BJ (cell line): ENCODE data around the gene IFIT2. TPM values are rescaled to one million over a fixed set of nuclear protein-coding genes. Genes with fewer than 3 reads are reported as not detected.

Experiments used
- CTCF ChIA-PET: fragments of 350-600 bp; formaldehyde crosslinking; extraction: SDS; loops from one replicate; lab custom pipeline; 2021; ENCODE audit warnings: antibody characterized with exemption, inconsistent platforms; lab: Yijun Ruan, JAX
- POLR2A ChIA-PET: fragments of 300-600 bp; sonication (Branson Sonifier 250); formaldehyde crosslinking; extraction: SDS; loops from one replicate; lab custom pipeline; 2021; ENCODE audit warnings: antibody characterized with exemption; lab: Charles Lee
- DNase-seq: peaks from one replicate; pipeline ENCODE4 v3.0.0-alpha.2; 2011; ENCODE audit warnings: low read depth
- H3K27me3 ChIP-seq: 2 replicates; pipeline ENCODE4 v1.6.0; 2011; ENCODE audit warnings: low read length; ENCODE audit not compliant: control insufficient read depth, insufficient read depth
- H3K36me3 ChIP-seq: 2 replicates; pipeline ENCODE4 v1.5.1; 2011; ENCODE audit warnings: low read length; ENCODE audit not compliant: control insufficient read depth, insufficient read depth
- H3K4me3 ChIP-seq: 2 replicates; pipeline ENCODE4 v1.5.1; 2011; ENCODE audit warnings: low read depth, mild to moderate bottlenecking, control low read depth, low read length
- polyA plus RNA-seq: library from polyadenylated mRNA; depleted of rRNA; stranded (reverse); fragments of >200 nt; gene quantifications from 2 replicates; pipeline ENCODE4 v1.2.3, GENCODE V29; 2011
- TF ChIP-seq, protein P1 (sequence below): IDR thresholded peaks from 2 replicates; pipeline ENCODE4 v1.5.1; 2011; ENCODE audit warnings: low read depth, mild to moderate bottlenecking, control low read depth, inconsistent platforms, low read length, moderate library complexity; ENCODE audit not compliant: insufficient read depth

The IFIT2 gene
- polyA plus RNA-seq, 1 experiment = 6.2 TPM

DNA sequence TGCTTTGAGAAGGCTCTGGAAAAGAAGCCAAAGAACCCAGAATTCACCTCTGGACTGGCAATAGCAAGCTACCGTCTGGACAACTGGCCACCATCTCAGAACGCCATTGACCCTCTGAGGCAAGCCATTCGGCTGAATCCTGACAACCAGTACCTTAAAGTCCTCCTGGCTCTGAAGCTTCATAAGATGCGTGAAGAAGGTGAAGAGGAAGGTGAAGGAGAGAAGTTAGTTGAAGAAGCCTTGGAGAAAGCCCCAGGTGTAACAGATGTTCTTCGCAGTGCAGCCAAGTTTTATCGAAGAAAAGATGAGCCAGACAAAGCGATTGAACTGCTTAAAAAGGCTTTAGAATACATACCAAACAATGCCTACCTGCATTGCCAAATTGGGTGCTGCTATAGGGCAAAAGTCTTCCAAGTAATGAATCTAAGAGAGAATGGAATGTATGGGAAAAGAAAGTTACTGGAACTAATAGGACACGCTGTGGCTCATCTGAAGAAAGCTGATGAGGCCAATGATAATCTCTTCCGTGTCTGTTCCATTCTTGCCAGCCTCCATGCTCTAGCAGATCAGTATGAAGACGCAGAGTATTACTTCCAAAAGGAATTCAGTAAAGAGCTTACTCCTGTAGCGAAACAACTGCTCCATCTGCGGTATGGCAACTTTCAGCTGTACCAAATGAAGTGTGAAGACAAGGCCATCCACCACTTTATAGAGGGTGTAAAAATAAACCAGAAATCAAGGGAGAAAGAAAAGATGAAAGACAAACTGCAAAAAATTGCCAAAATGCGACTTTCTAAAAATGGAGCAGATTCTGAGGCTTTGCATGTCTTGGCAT is 4.8 kb downstream of the IFIT2 start:
- CTCF ChIA-PET = interaction anchor here (0.7 to 1.6 kb wide), 3 partner anchors 9 to 63 kb away, joined by 3 to 5 read pairs (median 4); no protein-coding TSS in a partner anchor
- Histone ChIP-seq H3K27me3 (no peaks in the 10 kb centered on the region), H3K4me3 (no peak overlapping the region), H3K36me3 (0 out of 2 replicates have a peak, but pooled peaks cover 1% of the 10 kb centered on the region)
- DNase-seq = no peak
- POLR2A ChIA-PET = interaction anchor here (0.6 kb wide), 1 partner anchor 1146 kb away, joined by 3 read pairs; no protein-coding TSS in a partner anchor
- TF ChIP-seq, protein P1, sequence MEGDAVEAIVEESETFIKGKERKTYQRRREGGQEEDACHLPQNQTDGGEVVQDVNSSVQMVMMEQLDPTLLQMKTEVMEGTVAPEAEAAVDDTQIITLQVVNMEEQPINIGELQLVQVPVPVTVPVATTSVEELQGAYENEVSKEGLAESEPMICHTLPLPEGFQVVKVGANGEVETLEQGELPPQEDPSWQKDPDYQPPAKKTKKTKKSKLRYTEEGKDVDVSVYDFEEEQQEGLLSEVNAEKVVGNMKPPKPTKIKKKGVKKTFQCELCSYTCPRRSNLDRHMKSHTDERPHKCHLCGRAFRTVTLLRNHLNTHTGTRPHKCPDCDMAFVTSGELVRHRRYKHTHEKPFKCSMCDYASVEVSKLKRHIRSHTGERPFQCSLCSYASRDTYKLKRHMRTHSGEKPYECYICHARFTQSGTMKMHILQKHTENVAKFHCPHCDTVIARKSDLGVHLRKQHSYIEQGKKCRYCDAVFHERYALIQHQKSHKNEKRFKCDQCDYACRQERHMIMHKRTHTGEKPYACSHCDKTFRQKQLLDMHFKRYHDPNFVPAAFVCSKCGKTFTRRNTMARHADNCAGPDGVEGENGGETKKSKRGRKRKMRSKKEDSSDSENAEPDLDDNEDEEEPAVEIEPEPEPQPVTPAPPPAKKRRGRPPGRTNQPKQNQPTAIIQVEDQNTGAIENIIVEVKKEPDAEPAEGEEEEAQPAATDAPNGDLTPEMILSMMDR = no peak

DNA sequence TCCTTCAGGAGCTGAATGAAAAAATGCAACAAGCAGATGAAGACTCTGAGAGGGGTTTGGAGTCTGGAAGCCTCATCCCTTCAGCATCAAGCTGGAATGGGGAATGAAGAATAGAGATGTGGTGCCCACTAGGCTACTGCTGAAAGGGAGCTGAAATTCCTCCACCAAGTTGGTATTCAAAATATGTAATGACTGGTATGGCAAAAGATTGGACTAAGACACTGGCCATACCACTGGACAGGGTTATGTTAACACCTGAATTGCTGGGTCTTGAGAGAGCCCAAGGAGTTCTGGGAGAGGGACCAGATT is 5.4 kb downstream of the IFIT2 start:
- TF ChIP-seq, protein P1 = no peak
- ChIA-PET CTCF (interaction anchor here (0.7 to 1.6 kb wide), 3 partner anchors 8 to 62 kb away, joined by 3 to 5 read pairs (median 4); no protein-coding TSS in a partner anchor), POLR2A (interaction anchor here (0.6 kb wide), 1 partner anchor 1147 kb away, joined by 3 read pairs; no protein-coding TSS in a partner anchor)
- H3K4me3 ChIP-seq = no peak overlapping the region
- no peak for DNase-seq
- 0 out of 2 replicates have a peak, but pooled peaks cover 1% of the 10 kb centered on the region for H3K36me3 ChIP-seq
- no peaks in the 10 kb centered on the region for H3K27me3 ChIP-seq

DNA sequence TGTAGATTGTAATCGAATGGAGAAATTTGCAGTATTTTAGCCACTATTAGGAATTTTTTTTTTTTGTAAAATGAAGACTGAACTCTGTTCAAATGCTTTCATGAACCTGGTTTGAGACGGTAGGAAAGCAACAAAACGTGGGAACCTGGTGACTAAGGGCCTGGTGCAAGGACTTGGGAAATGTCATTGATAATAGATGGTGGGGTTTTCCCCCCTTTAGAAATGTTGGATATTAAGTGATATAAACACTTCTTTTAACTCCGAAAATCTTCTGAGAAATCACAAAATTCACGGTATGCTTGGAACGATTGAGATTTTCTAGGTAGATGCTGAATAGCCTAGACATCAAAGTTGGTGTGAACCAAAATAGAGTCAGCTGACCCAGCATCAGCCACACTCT is 6.4 kb downstream of the IFIT2 start:
- ChIA-PET CTCF (no interaction called here), POLR2A (no interaction called here)
- no peak for DNase-seq
- Histone ChIP-seq H3K36me3 (0 out of 2 replicates have a peak, but pooled peaks cover 1% of the 10 kb centered on the region), H3K4me3 (no peak overlapping the region), H3K27me3 (no peaks in the 10 kb centered on the region)
- TF ChIP-seq, protein P1 = no peak

DNA sequence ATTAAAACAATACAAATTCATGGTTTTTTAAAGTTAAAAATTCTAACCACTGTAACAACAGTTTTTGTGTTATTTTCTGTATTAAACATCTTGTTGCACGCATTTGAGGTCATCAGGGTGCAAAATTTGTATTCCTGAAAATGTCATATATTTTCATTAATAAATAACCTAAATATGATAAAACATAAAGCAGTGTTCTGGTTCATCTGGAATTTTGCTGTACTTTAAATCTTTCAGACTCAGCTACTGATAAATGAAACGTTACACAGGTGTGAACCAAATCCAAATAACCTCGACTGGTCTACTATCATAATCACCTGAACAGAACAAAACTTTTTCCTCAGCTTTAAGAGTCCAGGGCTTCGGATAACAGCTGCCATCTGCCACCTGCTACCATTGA is 6.9 kb downstream of the IFIT2 start:
- POLR2A ChIA-PET = no interaction called here
- CTCF ChIA-PET = no interaction called here

More for the DNA sequence above, 6.9 kb downstream of the IFIT2 start:
- H3K4me3 ChIP-seq = no peak overlapping the region
- no peaks in the 10 kb centered on the region for H3K27me3 ChIP-seq
- 0 out of 2 replicates have a peak, but pooled peaks cover 1% of the 10 kb centered on the region for H3K36me3 ChIP-seq
- TF ChIP-seq, protein P1 = no peak
- no peak for DNase-seq
